Adrenal gland (tissue), 12 donors: ENCODE results near the gene MRPL32. TPM values are rescaled to one million over a fixed set of nuclear protein-coding genes. Genes with fewer than 3 reads are reported as not detected.

Experiments used
- DNase-seq, 7 donors: peaks; one replicate each; pipeline ENCODE4 v3.0.0-alpha.2; 2019 to 2020
- H3K27ac ChIP-seq, 5 donors: fragments of 200-600 bp; sonication (generic) in 4 of 5; 1 replicate in 3 of 5; 2 replicates in 2 of 5; pipeline versions ENCODE4 v1.5.1 to v1.8.0; 2016 to 2020; ENCODE audit warnings: mild to moderate bottlenecking in 1 of 5
- H3K27me3 ChIP-seq: fragments of 200-600 bp; 2 replicates; pipeline ENCODE4 v1.8.0; 2021
- H3K36me3 ChIP-seq, 2 donors: fragments of 200-600 bp; replicated peaks in 1 of 2; 1 replicate in 1 of 2; 2 replicates in 1 of 2; pipeline versions ENCODE4 v1.5.1 to v1.8.0; 2018 to 2022
- H3K4me1 ChIP-seq, 2 donors: fragments of 200-600 bp; replicated peaks in 1 of 2; 1 replicate in 1 of 2; 2 replicates in 1 of 2; pipeline versions ENCODE4 v1.5.1 to v1.8.0; 2018 to 2021
- H3K4me3 ChIP-seq, 4 donors: fragments of 200-600 bp; sonication (generic) in 3 of 4; one replicate each; pipeline ENCODE4 v1.5.1; 2016 to 2018
- H3K9me3 ChIP-seq, 3 donors: fragments of 200-600 bp; sonication (generic) in 1 of 3; replicated peaks in 1 of 3; 1 replicate in 2 of 3; 2 replicates in 1 of 3; pipeline versions ENCODE4 v1.5.1 to v1.8.0; 2016 to 2021
- CTCF ChIP-seq, 6 experiments: fragments of 450-650 bp in 4 of 6; fragments of 200-600 bp in 2 of 6; sonication (generic) in 1 of 6; IDR thresholded peaks; 1 replicate in 5 of 6; 2 replicates in 1 of 6; pipeline versions ENCODE4 v1.5.1 to v1.8.0; 2016 to 2021; ENCODE audit warnings: antibody characterized with exemption in 6 of 6, mild to moderate bottlenecking in 2 of 6, moderate library complexity in 1 of 6
- POLR2A ChIP-seq, 2 donors: fragments of 450-650 bp; IDR thresholded peaks; one replicate each; pipeline ENCODE4 v1.6.1; 2017; ENCODE audit warnings: antibody characterized with exemption in 2 of 2, mild to moderate bottlenecking in 2 of 2, moderate library complexity in 1 of 2
- WGBS, 4 donors: extraction: QIAGEN DNeasy Blood & Tissue Kit in 2 of 4; methylation state at CpG; one replicate each; pipeline versions ENCODE4 v1.1.5 to v1.1.7; 2013 to 2017; 5-methylcytosine and 5-hydroxymethylcytosine counted together
- intact Hi-C, 2 donors: fragments of 100-400 bp; cut with DNase I; formaldehyde crosslinking; loops; one replicate each; pipeline versions ENCODE4 v1.14.1 to v1.15.0; 2022 to 2023
- polyA plus RNA-seq, 3 donors: library from polyadenylated mRNA; stranded (reverse); fragments of 200-250 nt in 2 of 3; fragments of 350-450 nt in 1 of 3; fragmentation: Illumina TruSeq in 1 of 3; extraction: RNeasy Lipid Tissue Mini Kit (QIAGEN cat#74804) in 1 of 3; gene quantifications; one replicate each; pipeline ENCODE4 v1.2.3, GENCODE V29; 2013 to 2014
- total RNA-seq, 9 donors: library from RNA; depleted of rRNA in 4 of 9; stranded (reverse); fragments of >200 nt in 4 of 9; fragments of 120-200 nt in 1 of 9; fragmentation: NEBNext Ultra II Directional in 1 of 9; extraction: Animal tissue kit (Norgen Biotek cat#: 25700) in 1 of 9; gene quantifications; one replicate each; pipeline versions ENCODE4 v1.1.0 to v1.2.4, GENCODE V29; 2013 to 2023
- donor health status: healthy with polysubstance abuse.
- donor health status: Bipolar disorder and iron deficiency.
- donor health status: DM: yes; HTN: yes; CAD: no.
- donor health status: DM: no; HTN: no; CAD: no.
- donor health status: DM: no; HTN: no; CAD: no.
- donor health status: DM: yes; HTN: yes; CAD: no.

Gene MRPL32
- total and polyA plus RNA-seq, 12 donors: 56.9 to 174 (median 73.4) TPM

GRCh38 chr7:42980514-42980913, 48.3 kb downstream of the MRPL32 start:
- intact Hi-C loops: no loop called here
- peaks cover 0 to 5% of the 10 kb centered on the region in 2 donors for H3K4me1 ChIP-seq
- DNase-seq: no peak
- H3K27ac ChIP-seq: no peak overlapping the region
- H3K27me3 ChIP-seq: no peaks in the 10 kb centered on the region
- no peak overlapping the region for H3K4me3 ChIP-seq
- 81 to 92% (median 89%) methylated on average over 3 of the region's 3 CpGs for WGBS, 4 donors
- H3K9me3 ChIP-seq: no peaks in the 10 kb centered on the region
- H3K36me3 ChIP-seq: no peaks in the 10 kb centered on the region
- TF ChIP-seq POLR2A (IDR thresholded peaks at IDR 0.05) (no peak), CTCF (IDR thresholded peaks at IDR 0.05) (no peak)

DNA sequence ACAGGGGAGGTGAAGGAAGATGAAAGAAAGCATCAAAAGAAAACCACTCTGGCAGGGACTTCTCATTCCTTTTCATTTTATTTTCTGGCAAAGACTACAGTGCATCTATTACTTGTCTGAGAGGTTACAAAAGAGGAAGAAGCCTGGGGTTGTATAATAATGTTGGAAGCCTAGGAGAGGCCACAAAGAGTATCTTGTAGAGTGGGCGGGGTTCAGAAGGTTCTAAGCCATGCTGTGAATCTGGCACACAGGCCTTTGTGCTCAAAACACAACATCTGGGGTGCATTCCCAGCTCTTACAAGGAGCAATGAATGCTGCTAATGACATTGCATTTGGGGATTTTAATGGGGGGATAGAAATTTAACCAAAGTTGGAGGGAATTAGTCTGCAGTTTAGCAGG, 49.4 kb downstream of the MRPL32 start:
- Histone ChIP-seq H3K4me3 (no peak overlapping the region), H3K4me1 (peaks cover 0 to 5% of the 10 kb centered on the region in 2 donors), H3K27ac (no peak overlapping the region), H3K27me3 (no peaks in the 10 kb centered on the region), H3K9me3 (no peaks in the 10 kb centered on the region), H3K36me3 (no peaks in the 10 kb centered on the region)
- no peak for DNase-seq
- 82 to 95% (median 88%) methylated on average over 1 of the region's 1 CpG for WGBS, 4 donors
- intact Hi-C loops: no loop called here
- TF ChIP-seq POLR2A (IDR thresholded peaks at IDR 0.05): no peak
- TF ChIP-seq CTCF (IDR thresholded peaks at IDR 0.05): no peak

GRCh38 chr7:42982604-42983115, 50.5 kb downstream of the MRPL32 start:
- WGBS, 4 donors: 83 to 97% (median 90%) methylated on average over 3 of the region's 3 CpGs
- intact Hi-C loops: no loop called here
- H3K36me3 ChIP-seq: no peaks in the 10 kb centered on the region
- H3K4me3 ChIP-seq: no peak overlapping the region
- H3K27me3 ChIP-seq: no peaks in the 10 kb centered on the region
- H3K4me1 ChIP-seq: peaks cover 0 to 5% of the 10 kb centered on the region in 2 donors
- no peak for TF ChIP-seq POLR2A (IDR thresholded peaks at IDR 0.05)
- TF ChIP-seq CTCF (IDR thresholded peaks at IDR 0.05): no peak
- DNase-seq: no peak
- no peak overlapping the region for H3K27ac ChIP-seq
- H3K9me3 ChIP-seq: no peaks in the 10 kb centered on the region

DNA sequence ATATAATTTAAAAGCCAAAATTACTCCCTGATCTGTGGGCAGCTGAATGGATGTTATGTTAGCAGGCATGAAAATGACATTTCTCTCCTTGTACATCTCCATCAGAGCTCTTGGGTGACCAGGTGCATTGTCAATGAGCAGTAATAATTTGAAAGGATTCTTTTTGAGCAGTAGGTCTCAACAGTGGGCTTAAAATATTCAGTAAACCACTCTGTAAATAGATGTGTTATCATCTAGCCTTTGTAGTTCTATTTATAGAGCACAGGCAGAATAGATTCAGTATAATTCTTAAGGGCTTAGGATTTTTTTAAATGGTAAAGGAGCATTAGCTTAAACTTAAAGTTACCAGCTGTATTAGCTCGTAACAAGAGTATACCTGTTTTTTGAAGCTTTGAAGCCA, 52.0 kb downstream of the MRPL32 start:
- Histone ChIP-seq H3K36me3 (no peaks in the 10 kb centered on the region), H3K9me3 (no peaks in the 10 kb centered on the region), H3K27me3 (no peaks in the 10 kb centered on the region), H3K4me1 (no peaks in the 10 kb centered on the region), H3K4me3 (no peak overlapping the region), H3K27ac (no peak overlapping the region)
- 73 to 100% (median 95%) methylated on average over 1 of the region's 1 CpG for WGBS, 4 donors
- no peak for DNase-seq
- TF ChIP-seq POLR2A (IDR thresholded peaks at IDR 0.05): no peak
- TF ChIP-seq CTCF (IDR thresholded peaks at IDR 0.05): no peak
- intact Hi-C loops: no loop called here
